ENCODE data around the gene DPAGT1. TPM values are rescaled to one million over a fixed set of nuclear protein-coding genes. Genes with fewer than 3 reads are reported as not detected.
"Not testable (repeated sequence)": the region's sequence is repeated elsewhere in the genome, so short reads cannot be mapped to it uniquely, and the experiment has no call there.

The DPAGT1 gene
- total RNA-seq, 1 experiment from 2014 or later: 41.1 TPM

DNA sequence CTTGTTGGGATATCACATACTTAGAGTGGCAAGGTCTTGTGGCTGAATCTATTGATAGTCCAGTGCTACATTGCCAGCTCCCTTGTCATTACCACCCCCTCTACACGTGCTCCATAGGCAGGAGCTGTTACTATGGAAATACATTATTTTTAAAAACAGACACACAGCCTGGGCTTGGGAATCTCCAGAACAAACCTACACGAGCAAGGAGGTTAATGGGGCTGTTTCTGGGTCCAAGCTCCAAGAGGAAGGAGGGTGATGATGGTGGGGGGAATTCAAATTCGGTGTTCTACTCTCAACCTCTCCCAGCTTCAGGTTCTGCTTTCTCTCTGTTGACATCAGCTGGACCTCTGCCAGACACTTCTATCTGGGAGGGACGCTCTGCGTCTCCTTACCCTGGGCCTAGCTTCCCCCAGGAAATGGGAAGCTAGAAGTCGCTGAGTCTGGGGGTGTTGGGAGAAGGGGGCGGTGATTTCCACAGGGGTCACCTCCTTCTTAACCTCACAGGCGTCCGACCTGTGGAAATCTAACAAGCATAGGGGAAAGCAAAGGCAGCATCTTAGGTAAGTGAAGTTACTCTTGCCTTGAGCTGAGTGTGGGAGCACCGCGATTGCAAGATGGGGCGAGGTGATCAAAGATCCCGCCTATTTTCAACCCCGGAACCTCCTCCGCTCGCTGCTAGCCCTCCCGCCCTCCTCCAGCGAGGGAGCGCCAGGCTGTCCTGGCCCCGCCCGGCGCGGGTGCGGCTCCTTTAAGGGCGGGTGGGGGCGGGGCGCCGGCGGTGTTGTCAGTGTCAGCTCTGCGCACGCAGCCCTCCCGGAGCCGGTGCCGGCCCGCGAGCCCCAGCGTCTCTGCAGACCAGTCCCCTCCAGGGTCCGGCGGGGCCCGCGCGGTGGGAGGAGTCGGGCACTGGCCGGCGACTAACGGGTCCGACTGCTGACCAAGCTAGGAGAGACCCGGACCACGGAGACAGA, 5.2 kb upstream of the DPAGT1 start, which contains the start of gene C2CD2L:
TSS of gene C2CD2L (plus strand) at position 781 of the 974 bp plus-strand sequence. CDS start 398 bp downstream, outside the sequence.
- BruUV-seq (replicated peaks): TSS peak; percentile 92
- CTCF ChIA-PET: interaction anchor here (0.6 to 1.2 kb wide), 4 partner anchors 9 to 231 kb away, joined by 4 to 9 read pairs (median 8); no protein-coding TSS in a partner anchor

DNA sequence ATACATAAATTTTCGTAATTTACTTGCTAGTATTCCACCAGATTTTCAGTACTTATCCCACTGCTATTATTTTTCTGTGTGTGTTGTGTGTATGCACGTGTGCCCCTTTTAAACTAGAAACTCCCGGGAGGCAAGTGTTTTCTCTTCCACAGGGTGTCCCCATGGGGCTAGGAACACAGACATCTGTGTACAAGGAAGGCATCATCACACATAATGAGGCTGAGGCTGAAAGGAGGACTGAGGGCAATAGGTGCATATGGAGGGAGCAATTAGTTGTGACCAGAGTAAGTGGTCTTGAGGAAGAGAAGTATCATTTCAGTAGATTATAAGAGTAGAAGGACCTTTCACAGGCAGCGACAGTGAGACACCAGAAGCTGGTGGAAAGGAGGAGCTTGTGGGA, 2.1 kb upstream of the DPAGT1 start:
- Histone ChIP-seq H3K27me3 (ENCODE audit: insufficient read depth, low read depth) (no peaks in the 10 kb centered on the region), H3K36me3 (ENCODE audit: low read depth) (peaks cover 1% of the 10 kb centered on the region), H3K4me1 (replicated peaks; ENCODE audit: insufficient read depth) (peaks cover 37% of the 10 kb centered on the region), H3K79me2 (ENCODE audit: low read depth) (peaks cover 24% of the 10 kb centered on the region), H3K4me3 (no peak overlapping the region), H3F3A (ENCODE audit: insufficient read depth, low read depth) (peaks cover 38% of the 10 kb centered on the region), H3K27ac (no peak overlapping the region), H3K4me2 (no peak overlapping the region), H2AFZ (no peak overlapping the region), H3K9me2 (ENCODE audit: insufficient read depth) (no peaks in the 10 kb centered on the region), H3K9me3 (ENCODE audit: insufficient read depth, low read depth) (no peaks in the 10 kb centered on the region), H4K20me1 (ENCODE audit: insufficient read depth) (no peaks in the 10 kb centered on the region)
- BruUV-seq (replicated peaks): no TSS peak
- ChIA-PET POLR2A (ENCODE audit: unreplicated experiment) (no interaction called here), CTCF (no interaction called here)
- no peak for DNase-seq
- intact Hi-C loops (cut with micrococcal nuclease; ENCODE audit: unreplicated experiment): loop anchor here (2.0 to 5.0 kb wide), 3 partner anchors 93 to 214 kb away; partner anchors contain the start of gene MCAM
- TF ChIP-seq, protein P1, sequence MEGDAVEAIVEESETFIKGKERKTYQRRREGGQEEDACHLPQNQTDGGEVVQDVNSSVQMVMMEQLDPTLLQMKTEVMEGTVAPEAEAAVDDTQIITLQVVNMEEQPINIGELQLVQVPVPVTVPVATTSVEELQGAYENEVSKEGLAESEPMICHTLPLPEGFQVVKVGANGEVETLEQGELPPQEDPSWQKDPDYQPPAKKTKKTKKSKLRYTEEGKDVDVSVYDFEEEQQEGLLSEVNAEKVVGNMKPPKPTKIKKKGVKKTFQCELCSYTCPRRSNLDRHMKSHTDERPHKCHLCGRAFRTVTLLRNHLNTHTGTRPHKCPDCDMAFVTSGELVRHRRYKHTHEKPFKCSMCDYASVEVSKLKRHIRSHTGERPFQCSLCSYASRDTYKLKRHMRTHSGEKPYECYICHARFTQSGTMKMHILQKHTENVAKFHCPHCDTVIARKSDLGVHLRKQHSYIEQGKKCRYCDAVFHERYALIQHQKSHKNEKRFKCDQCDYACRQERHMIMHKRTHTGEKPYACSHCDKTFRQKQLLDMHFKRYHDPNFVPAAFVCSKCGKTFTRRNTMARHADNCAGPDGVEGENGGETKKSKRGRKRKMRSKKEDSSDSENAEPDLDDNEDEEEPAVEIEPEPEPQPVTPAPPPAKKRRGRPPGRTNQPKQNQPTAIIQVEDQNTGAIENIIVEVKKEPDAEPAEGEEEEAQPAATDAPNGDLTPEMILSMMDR (conservative IDR thresholded peaks at IDR 0.05): no peak
- no peak for TF ChIP-seq EZH2 (IDR thresholded peaks at IDR 0.05; ENCODE audit: low read depth)

More for the DNA sequence above, 5.2 kb upstream of the DPAGT1 start, which contains the start of gene C2CD2L:
- Histone ChIP-seq H3K4me3 (peak within 1 kb of the TSS; percentile 90), H3K27me3 (ENCODE audit: insufficient read depth, low read depth) (no peaks in the 10 kb centered on the region), H3K4me1 (replicated peaks; ENCODE audit: insufficient read depth) (peaks cover 35% of the 10 kb centered on the region), H2AFZ (peak within 1 kb of the TSS; percentile 81), H3K9me2 (ENCODE audit: insufficient read depth) (no peaks in the 10 kb centered on the region), H3K9me3 (ENCODE audit: insufficient read depth, low read depth) (no peaks in the 10 kb centered on the region), H3K79me2 (ENCODE audit: low read depth) (peaks cover 16% of the 10 kb centered on the region), H3K36me3 (ENCODE audit: low read depth) (peaks cover 8% of the 10 kb centered on the region; the same call in 1 of the 2 replicates), H3K4me2 (peak within 1 kb of the TSS; percentile 96), H4K20me1 (ENCODE audit: insufficient read depth) (no peaks in the 10 kb centered on the region), H3F3A (ENCODE audit: insufficient read depth, low read depth) (peaks cover 35% of the 10 kb centered on the region), H3K27ac (peak within 1 kb of the TSS; percentile 45)
- DNase-seq: peak; percentile 81 to 87
- no peak for TF ChIP-seq EZH2 (IDR thresholded peaks at IDR 0.05; ENCODE audit: low read depth)
- TF ChIP-seq, protein P1 (conservative IDR thresholded peaks at IDR 0.05): no peak
- POLR2A ChIA-PET (ENCODE audit: unreplicated experiment): interaction anchor here (0.6 to 1.5 kb wide), 11 partner anchors 8 to 188 kb away, joined by 3 to 11 read pairs (median 5); partner anchors contain the start of genes HINFP and VPS11
- intact Hi-C loops (cut with micrococcal nuclease; ENCODE audit: unreplicated experiment): loop anchor here (2.0 kb wide), 1 partner anchor 14 kb away; the partner anchor contains the start of gene HINFP

DNA sequence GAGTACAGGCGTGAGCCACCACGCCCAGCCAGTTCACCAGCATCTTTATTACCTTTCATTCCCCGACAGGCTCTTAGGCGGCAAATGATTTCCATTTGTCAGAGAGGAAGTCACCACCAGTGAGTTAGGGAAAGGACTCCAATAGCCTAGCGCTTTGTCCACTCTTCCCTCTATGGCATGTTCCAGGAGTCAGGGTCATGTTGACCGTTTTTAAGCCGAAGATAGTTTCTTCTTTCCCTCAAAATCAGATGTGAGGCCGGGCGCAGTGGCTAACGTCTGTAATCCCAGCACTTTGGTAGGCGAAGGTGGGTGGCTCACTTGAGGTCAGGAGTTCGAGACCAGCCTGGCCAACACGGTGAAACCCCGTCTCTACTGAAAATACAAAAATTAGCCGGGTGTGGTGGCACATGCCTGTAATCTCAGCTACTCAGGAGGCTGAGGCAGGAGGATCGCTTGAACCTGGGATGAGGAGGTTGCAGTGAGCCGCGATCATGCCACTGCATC, 1.6 kb upstream of the DPAGT1 start:
- H2AFZ ChIP-seq: peak overlapping the region; percentile 87; the same call in 1 of the 2 replicates
- H4K20me1 ChIP-seq (ENCODE audit: insufficient read depth); H3K9me2 ChIP-seq (ENCODE audit: insufficient read depth); DNase-seq; BruUV-seq (replicated peaks); H3K27me3 ChIP-seq (ENCODE audit: insufficient read depth, low read depth); H3K36me3 ChIP-seq (ENCODE audit: low read depth); H3K9me3 ChIP-seq (ENCODE audit: insufficient read depth, low read depth): not testable (repeated sequence)
- ChIA-PET POLR2A (ENCODE audit: unreplicated experiment) (interaction anchor here (0.7 kb wide), 2 partner anchors 191 to 372 kb away, joined by 4 to 5 read pairs; no protein-coding TSS in a partner anchor), CTCF (interaction anchor here (1.6 to 2.0 kb wide), 2 partner anchors 18 to 93 kb away, joined by 8 to 16 read pairs; partner anchors contain the start of gene HMBS)
- H3K27ac ChIP-seq: peak overlapping the region; percentile 87
- peak overlapping the region; percentile 79; the same call in 1 of the 2 replicates for H3K4me3 ChIP-seq
- peaks cover 32% of the 10 kb centered on the region for H3K4me1 ChIP-seq (replicated peaks; ENCODE audit: insufficient read depth)
- peak overlapping the region; percentile 92 for H3K4me2 ChIP-seq
- peaks cover 37% of the 10 kb centered on the region for H3F3A ChIP-seq (ENCODE audit: insufficient read depth, low read depth)
- peaks cover 24% of the 10 kb centered on the region for H3K79me2 ChIP-seq (ENCODE audit: low read depth)
- intact Hi-C loops (cut with micrococcal nuclease; ENCODE audit: unreplicated experiment): loop anchor here (2.0 to 5.0 kb wide), 3 partner anchors 94 to 214 kb away; partner anchors contain the start of gene MCAM

All from PC-9 (cell line).